Fibroblast of skin of right quadriceps (primary cell): Measurements from ENCODE around the gene NT5C1A.

ENCODE experiments used
- DNase-seq: peaks from one replicate; pipeline ENCODE4 v3.0.0-alpha.2; 2013

The NT5C1A gene

DNA sequence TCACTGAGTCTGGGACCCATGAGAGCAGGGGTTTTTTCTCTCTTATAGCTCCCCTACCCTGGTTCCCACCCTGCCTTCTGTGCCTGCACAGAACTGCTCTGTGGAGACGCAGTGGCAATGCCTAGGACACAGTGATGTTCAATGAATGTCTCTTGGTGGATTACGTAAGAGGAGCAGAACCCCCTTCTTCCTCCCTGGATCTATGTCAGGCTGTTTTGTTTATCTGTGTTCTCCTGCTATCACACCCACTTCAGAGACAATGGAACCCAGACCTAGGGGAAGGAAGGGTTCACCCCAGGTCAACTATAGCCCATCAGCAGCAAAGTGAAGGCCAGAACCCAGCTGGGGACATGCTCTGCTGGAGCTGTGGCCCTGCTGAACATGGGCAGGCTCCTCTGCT is 17.3 kb upstream of the NT5C1A start:
- DNase-seq = no peak

DNA sequence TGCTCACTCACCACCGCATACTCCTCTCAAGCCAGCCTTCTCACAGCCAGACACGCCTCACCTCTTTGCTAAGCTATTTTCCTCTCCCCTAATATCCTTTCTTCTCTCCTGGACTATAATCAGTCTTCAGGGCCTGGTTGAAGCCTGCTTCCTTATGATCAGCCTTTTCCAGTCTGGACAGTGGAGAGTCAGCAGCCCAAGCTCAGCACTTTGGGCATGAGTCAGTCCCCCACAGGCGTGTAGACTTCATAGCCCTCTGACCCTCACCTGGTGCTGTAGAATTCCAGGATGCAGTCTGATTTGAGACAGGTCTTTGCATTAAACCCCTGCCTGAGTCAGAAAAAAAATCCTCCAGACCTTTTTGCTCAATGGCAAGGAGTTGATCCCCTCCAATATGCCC is 16.8 kb upstream of the NT5C1A start:
- no peak for DNase-seq

DNA sequence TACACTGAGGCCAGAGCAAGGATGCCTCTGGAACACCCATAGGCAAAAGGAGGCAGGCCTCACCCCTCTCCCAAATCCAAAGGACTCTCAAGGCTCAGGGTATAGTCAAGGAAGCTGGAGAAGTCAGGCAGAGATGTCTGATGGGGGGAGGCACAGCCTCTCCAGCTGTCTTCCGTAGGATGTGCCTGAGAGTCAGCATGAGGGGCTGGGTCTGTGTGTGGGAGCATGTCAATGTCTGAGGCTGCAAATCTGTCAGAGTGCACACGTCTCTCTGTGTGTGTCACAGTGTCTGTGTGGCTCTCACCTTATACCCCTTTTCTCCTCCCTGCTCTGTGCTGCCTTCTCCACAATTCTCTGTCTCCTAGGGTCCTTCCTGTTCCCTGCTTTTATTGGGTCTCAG is 15.3 kb upstream of the NT5C1A start:
- DNase-seq = no peak

DNA sequence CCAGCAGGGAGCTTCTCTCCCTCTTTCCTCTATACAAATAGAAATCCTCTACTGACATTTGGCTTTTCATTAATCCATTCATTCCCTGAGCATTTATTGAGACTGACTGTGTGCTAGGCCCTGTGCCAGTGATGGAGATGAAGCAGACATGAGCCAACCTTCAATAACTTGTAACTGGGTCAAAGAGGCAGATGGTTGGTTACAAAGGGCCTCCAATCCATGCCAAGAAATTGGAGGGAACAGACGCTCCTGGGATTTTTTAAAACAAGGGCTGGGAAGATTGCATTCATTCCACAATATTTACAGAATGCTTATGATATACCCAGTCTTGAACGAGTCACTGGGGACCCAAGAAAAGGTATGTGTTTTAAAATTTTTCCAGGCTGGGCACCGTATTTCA is 13.2 kb upstream of the NT5C1A start:
- no peak for DNase-seq

DNA sequence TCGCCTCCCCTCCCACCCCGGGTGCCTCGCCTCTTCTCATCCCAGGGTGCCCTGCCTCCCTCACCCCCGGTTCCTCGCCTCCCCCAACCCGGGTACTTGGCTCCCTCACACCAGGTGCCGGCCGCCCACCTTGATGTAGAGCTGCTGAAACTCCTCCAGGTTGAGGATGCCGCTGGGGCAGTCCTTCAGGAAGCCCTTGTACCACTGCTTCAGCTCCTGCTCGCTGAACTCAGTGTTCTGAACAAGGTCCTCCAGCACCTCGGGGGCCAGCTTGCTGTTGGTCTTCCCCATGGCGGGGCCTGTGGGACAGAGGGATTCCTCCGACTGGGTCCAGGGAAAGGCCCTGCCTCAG is 12.4 kb upstream of the NT5C1A start:
- DNase-seq = no peak

DNA sequence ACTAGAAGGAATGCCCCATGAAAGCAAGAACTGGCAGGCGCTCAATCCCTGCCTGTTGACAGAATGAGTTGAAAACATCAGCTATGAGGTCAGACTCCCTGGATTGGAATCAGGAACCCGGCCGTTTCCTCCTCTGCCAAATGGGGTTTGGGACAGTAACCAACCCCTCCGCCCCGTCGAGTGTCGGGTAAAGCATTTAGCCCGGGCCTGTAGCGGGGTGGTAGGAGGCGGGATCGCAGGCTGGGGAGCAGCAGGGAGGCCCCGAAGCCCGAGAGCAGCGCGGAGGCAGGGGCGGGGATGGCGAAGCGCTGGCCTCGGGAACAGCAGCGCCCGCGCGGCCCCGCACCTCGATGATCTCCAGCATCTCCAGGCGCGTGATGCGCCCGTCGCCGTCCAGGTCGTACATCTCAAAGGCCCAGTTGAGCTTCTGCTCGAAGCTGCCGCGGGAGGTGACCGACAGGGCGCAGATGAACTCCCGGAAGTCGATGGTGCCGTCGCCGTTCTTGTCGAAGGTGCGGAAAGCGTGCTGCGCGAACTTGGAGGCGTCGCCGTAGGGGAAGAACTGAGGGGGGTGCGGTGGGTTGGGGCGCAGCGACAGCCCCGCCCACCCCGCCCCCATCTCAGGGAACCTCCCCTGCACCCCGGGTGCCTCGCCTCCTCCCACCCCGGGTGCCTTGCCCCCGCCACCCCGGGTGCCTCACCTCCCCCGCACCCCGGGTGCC is 11.8 kb upstream of the NT5C1A start:
- no peak for DNase-seq

DNA sequence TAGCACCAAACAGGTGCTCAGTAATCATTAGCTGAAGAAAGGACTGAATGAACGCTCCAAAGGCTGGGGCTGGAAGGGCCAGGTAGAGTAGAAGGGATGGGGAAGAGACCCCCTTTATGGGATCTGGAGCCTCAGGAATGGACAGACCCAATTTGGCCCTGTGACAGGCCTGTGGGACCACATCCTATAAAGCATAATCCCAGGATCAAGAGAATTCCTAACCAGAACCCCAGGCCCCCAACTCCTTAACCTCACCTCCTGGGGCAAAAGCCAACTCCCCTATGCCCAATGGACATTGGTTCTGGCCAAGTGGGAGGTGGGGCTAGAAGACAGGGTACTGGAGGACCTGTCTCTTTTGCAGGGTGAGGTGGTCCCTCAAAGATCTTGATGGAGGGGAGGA is 10.1 kb upstream of the NT5C1A start:
- DNase-seq = no peak

DNA sequence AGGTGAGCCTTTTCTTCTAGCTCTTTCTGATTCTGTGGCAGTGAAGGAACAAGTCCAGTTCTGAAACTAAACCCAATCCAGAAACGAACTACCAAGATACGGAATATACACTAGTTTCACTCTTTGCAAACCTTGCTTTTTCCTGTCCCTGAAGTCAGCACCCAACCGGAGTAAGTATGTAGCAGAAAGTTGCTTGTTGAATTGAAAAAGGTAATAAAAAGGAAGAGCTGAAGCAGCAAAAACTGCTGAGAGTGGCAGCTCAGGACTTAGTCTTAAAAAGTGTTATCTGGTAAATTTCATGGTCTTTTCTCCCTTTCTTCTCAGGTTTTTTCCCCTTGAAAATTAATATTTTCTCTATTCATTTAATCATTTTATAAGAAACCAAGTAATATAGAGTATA is 9.4 kb upstream of the NT5C1A start:
- DNase-seq = no peak

DNA sequence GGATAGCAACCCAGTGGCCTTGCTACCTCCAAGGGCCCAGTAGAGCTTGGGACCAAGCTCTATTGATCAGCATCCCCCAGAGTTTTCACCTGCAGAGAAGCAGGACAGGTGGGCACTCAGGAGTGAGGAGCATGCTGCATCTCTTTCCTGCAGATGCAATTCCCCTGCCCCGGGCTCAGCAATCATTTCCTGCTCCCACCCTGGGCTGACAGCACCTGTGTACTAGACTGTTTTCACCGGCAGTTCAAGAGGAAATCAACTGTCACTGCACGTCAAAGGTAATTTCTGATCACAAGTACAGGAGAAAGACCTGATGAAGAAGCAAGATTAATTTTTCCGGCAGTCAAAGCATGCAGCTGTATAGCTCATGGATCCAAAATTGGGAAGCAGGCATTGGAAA is 8.8 kb upstream of the NT5C1A start:
- DNase-seq = no peak

DNA sequence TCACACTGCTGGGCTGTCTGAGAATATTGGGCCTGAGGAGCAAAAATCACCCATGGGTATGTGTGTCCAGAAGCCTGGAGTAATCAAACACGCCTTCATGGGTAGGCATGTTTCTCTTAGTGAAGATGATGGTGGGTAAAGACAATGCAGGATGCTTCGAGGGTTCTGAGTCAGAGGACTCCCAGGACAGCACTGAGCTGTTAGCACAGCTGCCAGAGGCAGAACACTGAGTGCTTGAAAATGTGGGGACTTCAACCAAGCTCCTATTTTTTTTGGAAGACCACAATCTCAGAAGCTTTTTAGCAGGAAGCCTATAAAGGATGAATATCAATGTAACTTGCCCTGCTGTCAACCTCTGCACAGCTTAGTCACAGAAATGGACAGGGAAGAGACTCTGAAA is 7.9 kb upstream of the NT5C1A start:
- DNase-seq = no peak

DNA sequence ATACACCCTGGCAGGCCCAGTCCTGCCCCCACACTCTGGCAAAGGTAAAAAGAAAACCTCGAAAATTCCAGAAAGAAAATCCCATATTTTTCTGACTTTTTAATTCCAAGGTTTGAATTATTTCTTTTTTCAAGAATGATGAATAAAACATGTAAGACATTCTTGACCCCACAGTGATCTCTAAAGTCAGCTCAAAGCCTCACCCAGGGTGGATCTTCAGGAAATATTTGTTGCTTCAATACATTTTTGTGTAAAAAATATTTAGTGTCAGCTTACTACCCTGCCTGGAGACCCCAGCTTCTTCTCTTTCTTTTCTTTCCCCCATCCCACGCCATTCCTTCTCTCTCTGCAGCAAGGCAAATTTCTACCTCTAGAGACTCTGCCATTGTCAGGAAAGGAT is 7.0 kb upstream of the NT5C1A start:
- no peak for DNase-seq

DNA sequence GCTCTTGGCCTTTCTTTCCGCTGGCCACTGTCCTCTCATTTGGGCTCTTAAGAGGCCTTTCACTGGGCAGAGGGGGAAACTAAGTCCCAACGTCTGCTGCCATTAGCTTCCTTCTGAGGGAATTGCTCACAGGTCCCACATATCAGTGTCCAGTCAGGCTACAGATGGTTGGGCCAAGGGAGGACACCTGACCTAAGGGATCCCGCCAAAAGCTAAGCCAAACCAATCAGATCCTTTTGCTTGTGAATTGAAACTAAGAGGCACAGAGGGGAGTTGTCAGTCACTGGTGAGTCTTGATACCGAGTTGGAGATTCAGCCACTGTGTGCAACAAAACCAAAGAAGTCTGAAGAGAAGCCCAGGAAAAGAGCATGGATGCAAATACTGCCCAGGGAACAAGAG is 5.7 kb upstream of the NT5C1A start:
- no peak for DNase-seq

DNA sequence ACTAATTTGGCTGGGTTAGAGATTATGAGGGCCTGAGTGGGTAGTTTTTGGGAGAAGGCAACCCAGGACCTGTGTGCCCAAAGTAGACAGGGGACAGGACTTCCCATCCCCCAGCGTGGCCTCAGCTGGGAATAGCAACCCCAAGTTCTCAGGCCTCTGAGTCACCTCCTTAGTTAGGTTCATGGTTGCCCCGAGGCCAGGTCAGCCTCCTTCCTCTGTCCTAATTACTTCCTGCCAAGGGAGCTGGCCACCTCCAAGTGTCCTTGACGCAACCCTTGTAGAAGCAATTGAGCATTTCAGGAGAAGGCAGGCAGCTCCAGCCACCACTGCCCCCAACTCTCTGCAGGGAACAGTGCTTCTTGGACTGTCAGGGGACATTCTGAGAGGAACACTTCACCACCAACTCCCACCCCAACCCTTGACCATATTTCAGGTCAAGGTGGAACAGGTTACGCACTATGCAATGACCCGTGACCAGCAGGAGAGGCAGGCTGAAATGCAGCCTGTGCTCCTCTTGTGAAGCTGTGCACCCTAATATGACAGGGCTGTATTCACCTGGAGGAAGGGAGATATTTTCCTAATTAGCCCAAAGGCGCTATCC is 5.1 kb upstream of the NT5C1A start:
- no peak for DNase-seq

DNA sequence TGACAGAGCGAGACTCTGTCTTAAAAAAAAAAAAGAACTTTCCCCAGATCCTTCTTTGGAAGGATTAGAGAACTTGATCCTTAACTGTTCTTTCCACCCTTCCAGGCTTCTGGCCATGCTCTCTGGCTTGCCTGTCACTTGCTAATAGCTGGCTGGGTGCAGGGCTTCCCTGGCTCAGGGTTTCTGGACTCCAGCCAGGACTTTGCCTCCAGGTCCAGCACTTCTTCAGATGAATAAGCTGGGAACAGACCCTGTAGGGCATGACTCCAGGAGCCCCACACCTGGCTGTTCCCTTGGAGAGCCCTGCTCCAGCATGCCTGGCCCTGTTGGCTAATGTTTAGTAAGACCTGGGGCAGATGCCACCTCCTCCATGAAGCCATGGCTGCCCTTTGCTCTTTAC is 3.3 kb upstream of the NT5C1A start:
- DNase-seq = no peak

DNA sequence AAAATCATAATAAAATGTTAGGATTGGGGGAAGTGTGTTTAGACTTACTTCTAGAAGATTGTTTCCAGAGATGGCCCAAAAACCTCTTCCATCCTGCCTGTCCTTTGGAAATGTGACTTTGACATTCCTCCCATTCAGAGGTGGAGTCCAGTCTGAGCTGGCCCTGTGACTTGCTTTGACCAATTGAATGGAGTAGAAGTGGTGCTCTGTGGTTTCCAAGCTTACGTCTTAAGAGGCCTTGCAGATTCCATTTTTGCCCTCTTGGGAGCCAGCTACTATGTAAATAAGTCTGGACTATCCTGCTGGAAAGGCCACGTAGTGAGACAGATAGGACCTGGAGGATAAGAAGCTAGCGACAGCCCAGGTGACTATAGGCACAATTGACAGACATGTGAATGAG is 1.3 kb upstream of the NT5C1A start:
- DNase-seq = no peak

DNA sequence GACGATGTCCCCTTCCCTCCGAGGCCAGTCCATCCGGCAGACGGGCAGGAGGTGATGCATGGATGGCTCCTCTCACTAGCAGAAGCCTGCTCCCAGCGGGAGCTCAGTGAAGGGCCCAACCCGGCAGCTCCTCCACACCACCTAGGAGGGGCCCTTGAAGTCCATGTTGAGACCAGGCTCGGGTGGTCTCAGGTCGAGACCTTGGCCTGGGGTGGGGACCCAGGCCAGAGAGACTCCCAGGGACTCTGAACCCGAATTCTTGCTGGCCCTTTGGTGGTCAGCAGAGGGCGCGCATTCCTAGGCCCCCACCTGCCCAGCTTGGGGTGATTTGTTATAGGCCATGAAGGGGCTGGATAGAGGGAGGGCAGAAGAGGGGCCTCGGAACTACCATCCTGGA is 642 bp upstream of the NT5C1A start:
- no peak for DNase-seq

DNA sequence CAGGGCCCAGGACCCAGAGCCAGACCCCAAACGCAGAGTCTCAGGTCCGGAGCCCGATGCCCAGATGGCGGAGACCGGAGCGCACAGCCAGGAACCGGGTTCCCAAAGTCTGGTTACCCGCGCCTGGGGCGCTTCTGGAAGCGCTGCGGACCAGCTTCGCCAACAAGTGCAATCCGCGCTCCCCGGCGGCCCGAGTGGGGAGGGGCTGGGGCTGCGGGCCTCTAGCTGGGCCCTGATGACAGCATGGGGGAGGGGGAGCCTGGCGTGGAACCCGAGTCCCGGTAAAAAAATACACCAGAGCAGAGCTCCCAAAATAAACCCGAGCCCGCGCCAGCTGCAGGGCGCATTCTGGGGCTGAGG is 494 bp downstream of the NT5C1A start:
- DNase-seq = no peak

DNA sequence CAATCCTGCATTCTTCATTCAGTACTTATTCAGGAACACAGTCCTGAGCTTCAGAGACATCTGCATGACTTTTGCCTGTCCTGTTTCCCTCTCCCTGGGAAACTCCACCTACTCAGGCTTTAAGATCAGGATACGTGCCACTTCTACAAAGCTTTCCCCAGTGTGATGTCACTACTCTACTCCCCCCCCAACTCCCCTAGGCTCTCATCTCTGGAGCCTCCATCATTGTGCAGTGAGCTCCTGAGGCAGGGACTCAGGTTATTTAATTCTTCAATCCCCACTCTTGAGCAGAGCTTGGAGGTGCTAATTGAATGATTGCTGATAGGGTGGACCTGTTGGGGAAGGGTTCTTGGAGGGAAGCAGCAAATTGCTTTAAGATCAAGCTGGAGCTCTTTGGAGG is 1.2 kb downstream of the NT5C1A start:
- DNase-seq = no peak

DNA sequence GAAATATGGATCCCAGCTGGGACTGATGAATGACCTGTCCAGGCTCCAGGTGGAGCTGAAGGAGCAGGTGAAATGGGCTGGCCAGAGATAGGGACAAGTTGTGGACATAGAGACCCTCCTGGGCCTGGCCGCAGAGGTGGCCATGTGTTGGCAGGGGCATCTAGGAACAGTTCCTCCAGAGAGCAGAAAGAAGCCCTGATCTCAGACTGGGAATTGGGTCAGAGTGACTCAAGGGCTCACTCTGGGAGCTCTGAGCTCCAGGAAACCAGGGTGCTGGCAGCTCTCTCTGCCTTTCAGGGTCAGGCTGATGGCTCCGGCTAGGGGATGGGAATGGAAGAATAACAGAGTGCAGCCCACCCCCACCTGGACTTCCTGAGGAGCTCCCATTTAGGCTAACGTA is 3.0 kb downstream of the NT5C1A start:
- no peak for DNase-seq

DNA sequence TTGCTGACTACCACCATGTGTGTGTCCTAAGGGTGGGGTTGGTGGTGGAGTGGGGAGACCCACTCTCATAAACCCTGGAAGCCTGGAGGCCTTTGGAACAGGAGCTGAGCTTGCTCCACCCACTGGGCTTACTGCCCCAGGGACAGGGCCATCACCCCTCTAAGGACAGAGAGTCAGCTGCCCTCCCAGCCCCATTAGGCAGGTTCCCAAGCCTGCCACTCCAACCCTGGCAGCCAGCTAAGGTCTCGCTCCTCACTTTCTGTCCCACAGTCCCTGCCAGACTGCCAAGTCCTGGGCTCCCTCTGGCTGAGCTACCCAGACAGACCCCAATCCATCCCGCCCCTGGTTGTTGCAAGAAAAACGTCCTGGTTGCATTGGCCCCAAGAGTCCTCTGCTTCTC is 3.8 kb downstream of the NT5C1A start:
- no peak for DNase-seq

DNA sequence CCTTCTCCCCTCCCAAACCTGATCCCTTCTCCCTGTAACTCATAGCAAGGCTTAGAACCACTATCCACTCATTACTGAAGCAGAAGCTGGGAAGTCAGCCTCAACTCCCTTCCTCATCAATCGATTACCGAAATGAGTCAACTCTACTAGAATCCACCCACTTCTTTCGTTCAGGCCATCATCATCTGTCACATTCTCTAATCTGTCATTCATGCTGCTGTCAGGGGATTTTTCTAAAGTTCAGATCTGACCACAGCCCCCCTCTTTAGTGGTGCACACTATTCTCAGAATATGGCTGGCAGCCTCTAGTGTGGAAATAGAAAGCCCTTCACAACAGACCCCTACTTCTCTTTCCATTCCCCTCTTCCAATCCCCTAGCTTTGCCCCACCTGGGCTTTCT is 5.1 kb downstream of the NT5C1A start:
- no peak for DNase-seq

DNA sequence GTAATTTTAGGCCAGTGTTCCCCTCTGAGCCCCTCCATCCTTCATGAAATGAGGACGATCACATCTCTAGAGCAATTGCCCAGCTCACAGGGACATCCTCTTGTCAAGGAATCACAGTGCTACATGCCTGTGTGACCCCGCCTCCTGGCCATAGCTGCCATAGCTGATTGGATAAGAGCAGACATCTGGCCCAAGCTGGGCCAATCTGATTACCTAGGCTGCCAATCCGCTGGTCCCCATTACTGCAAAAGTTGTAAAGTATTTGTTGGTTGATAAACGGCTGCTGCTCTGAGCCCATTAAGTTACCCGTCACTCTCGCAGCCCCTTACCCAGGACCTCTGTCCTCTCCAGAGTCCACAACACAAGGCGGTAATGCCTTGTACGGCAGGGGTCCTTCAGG is 8.3 kb downstream of the NT5C1A start:
- DNase-seq = no peak

DNA sequence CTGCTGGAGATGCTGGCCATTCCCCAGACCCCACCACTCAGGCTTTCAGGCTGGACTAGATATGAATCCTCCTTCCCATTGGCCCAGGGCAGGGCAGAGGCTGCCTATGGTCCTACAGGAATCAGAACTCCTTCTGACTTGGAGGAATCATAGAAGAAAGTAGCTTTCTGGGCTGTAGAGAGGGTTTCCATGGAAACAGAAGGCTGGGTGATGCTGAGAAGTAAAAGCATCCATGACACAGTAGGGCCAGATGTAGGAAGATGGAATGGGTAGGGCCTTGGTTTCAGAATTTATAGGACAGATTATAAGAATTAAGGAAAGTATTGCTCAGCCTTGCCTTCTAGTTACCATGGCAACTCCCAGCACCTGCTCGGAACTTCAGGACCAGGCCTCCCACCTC is 9.0 kb downstream of the NT5C1A start:
- no peak for DNase-seq

DNA sequence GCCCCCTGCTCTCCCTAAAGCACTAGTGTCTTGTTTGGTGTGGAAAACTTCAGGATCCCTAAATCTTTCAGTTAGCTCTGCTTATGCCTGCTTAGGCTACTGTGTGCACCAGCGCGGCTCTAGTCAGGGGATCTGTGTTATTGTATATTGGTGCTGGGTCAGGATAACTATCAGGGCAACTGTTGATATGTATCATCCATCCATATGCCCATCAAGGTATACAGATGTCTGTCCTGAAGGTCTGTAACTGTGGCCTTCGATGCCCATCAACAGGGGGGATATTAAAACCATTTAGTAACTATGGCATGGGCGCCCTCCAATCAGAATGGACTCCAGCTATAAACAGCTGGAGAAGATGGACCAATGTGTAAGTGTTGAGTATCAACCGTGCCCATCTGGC is 12.4 kb downstream of the NT5C1A start:
- DNase-seq = no peak

DNA sequence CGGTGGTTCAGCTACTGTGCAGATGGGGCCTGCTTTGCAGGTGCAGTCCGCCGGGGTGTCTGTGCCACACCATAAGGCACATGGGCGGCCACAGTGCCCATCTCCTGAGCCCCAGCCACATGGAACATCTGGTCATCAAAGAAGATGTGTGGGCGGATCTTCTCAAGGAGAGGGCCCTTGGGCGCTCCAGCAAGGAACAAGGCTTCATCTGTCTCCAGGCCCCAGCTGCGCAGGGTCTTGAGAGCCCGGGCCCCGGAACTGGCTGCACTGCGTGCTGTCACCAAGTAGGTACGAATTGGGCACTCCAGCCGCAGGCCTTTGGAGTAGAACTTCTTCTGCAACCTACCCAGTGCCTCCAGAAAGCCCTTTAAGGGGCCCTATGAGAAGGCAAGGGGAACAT is 12.8 kb downstream of the NT5C1A start:
- DNase-seq = no peak
